ENCODE data around the gene MAPK8IP3.

MAPK8IP3 gene

GRCh38 chr16:1741553-1742165 is 35.7 kb downstream of the MAPK8IP3 start:
- no peak for DNase-seq (ENCODE audit: low read depth in 3 of 3)

DNA sequence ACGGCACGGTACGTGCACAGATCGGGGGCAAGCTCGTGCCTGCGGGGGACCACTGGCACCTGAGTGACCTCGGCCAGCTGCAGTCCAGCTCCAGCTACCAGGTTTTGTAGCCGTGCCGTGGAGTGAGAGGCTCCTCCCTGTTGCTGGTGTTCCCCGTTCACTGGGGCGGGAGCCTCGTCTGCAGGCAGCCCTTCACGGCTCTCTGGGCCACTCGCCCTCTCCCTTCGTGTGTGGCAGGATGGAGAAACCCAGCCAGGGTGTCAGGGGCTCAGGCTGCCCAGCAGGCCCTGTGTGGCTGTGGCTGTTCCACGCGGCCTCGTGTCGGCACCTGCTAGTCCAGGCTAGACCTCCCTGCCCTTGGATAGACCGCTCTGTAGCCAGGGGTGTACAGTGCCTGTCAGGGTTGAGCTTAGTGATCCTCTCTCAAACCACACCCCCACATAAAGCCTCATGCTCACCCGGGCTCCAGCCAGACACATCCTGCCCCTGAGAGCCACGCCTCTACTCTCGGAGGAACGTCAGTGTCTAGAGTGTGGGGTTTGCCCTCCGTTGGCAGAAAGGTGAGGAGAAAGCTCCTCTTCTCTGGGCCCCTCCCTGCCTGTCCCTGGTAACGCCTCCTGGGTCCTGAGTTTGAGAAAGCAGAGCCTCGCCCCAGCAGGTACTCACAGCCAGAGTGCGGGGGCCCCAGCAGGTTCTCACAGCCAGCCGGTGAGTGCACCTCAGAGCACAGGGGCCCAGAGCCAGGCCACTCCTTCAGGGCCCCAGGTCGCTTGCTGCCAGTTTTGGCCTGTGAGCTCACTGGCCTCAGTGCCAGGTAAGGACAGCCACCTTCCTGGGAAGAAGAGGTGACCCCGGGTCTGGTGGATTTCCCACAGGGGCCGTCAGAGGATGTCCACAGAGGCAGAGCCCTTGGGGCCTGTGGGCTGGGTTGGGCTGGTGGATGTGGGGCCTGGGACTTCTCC is 37.7 kb downstream of the MAPK8IP3 start:
- DNase-seq (ENCODE audit: low read depth in 3 of 3) = no peak

- no peak for DNase-seq (ENCODE audit: low read depth in 3 of 3)
Observed at GRCh38 chr16:1744338-1744840, 38.4 kb downstream of the MAPK8IP3 start.

DNA sequence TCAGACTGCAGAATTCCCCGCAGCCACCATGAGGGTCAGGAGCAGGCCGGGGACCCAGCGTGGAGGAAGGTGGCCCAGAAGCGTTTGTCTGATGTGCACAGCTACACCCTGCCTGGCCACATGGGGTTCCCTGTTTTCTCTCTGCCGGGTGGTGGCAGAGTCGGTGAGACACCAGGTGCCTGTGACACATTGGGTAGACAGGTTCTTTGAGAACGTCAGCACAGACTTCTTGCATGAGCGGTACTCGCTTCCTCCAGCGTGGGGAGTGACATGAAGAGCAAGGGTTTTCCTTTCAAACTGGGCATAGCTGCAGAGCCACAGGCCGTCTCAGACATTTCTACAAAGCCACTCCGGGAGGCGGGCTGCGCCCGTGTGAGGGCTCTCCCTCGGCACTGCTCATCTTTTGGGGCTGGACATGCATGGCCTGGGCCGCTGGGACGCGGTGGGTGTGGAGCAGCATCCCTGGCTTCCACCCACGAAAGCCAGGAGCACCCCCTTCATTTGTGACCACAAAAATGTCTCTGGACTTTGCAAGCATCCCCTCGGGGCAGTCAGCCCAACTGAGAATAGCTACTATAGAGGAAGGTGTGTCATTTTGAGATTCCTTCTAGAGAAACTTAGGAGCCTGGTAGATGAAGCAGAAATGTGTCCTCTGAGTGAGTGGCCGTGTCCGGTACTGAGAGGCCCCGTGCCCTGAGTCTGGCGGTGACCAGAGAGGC is 39.3 kb downstream of the MAPK8IP3 start:
- DNase-seq (ENCODE audit: low read depth in 3 of 3) = no peak

DNA sequence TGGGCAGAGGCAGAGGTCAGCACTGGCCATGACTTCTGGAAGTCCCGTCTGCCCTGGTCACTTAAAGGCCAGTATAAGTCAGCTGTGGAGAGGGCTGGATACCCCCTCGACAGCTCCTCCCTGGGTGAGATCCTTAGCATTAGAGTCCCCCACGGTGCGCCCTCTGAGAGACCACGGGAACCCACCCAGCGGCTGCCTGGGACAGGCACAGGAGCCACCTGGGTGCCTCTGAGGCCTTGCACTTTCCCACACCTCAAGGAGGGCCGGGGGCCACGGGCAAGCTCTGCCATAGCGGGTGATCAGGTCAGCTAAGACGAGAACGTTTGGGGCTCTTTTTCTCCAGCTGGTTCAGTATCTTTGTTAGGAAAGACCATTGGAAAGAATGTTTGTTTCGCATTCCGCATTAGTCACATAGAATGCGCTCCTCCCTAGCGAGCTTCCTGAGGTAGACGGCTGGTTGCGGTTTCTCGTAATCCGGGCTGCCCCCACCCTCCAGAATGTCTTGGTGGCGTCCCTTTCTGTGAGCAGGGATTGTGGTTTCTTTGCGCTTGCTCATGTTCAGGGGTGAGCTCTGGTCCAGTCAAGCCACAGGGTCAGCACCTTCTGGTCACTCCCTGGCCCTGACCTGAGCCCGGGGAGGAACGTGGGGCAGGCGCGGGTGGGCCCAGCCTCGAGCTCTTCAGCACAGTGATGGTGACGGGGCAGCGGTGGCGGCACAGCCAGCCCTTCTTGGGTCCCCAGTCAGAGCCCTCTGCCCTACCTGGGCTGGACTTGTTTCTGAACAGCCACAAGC is 40.1 kb downstream of the MAPK8IP3 start:
- no peak for DNase-seq (ENCODE audit: low read depth in 3 of 3)

- DNase-seq (ENCODE audit: low read depth in 3 of 3) = no peak
Observed at GRCh38 chr16:1746693-1747195, 40.7 kb downstream of the MAPK8IP3 start.

- no peak for DNase-seq (ENCODE audit: low read depth in 3 of 3)
Observed at GRCh38 chr16:1747934-1748333, 41.9 kb downstream of the MAPK8IP3 start.

DNA sequence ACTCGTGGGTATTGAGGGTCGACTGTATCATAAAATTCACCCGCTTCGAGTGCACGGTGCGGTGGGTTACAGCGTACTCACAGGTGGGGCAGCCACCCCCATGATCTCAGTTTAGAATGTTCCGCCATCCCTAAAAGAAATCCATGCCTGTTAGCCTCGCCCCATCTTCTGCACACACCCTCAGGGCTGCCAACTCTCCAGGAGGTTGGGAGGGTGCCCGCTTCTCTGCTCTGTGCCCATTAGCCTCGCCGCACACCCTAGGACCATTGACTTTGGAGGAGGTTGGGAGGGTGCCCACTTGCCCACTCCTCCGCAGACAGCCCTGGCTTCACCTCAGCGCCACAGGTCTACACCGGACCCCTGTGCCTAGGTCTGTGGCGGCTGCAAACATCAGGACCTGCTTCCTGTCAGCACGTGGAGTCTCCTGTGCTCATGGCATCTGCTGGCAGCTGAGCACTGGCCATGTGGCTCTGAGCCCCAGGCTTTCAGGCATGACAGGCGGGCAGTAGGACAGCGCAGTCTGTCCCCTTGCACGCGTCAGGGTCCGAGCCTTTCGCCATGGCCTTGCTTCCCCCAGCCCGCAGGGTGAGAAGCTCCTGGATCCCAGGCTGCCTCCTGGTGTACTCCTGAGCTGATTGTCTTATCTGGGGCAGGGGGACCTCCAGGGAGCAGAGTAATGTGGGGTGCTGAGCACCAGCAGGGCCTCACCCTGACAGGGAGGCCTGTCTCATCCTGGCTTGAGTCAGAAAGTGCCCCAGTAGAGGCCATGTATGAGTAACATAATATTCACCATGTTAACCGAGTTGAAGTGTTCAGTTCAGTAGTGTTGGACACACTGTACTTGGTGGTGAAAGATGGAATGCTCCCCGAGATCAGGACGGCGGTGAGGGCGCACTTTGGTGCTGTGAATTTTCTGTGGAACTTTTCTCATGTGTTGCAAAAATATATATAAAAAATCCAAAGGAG is 43.4 kb downstream of the MAPK8IP3 start:
- no peak for DNase-seq (ENCODE audit: low read depth in 3 of 3)

DNA sequence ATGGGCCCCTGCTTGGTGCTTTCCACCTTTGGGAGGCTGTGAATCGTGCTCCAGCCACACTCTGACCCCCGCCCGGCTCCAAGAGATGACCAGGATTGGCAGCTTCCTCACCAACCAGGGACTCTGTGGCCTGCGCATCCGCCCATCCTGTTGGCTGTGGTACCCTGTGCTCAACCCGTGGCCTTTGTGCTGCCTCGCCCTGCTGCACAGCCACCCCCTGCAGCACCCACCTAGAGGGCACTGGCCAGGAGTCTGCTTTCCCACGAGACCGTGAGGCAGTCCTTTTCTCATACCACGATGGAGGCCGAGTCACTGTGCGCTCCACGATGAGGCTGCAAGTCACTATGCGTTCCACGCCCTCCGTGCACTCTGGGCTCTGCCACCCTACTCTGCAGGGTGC is 46.0 kb downstream of the MAPK8IP3 start:
- no peak for DNase-seq (ENCODE audit: low read depth in 3 of 3)

- DNase-seq (ENCODE audit: low read depth in 3 of 3) = no peak
Observed at GRCh38 chr16:1752853-1753252, 46.9 kb downstream of the MAPK8IP3 start.

DNA sequence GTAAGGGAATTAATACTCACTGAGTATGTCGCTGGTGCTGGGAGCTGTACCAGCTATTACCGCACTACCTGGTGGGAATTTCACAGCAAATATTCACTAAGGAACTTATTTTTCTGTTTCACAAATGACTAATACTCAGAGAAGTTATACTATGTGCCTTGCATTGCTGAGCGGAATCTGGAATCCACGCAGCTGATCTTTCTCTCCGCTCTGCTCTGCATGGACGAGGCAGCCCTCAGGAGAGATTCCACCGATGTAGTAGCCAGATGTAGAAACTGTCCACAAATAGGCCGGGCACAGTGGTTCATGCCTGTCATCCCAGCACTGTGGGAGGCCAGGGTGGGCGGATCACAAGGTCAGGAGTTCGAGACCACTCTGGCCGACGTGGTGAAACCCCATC is 48.2 kb downstream of the MAPK8IP3 start:
- DNase-seq (ENCODE audit: low read depth in 3 of 3) = no peak

DNA sequence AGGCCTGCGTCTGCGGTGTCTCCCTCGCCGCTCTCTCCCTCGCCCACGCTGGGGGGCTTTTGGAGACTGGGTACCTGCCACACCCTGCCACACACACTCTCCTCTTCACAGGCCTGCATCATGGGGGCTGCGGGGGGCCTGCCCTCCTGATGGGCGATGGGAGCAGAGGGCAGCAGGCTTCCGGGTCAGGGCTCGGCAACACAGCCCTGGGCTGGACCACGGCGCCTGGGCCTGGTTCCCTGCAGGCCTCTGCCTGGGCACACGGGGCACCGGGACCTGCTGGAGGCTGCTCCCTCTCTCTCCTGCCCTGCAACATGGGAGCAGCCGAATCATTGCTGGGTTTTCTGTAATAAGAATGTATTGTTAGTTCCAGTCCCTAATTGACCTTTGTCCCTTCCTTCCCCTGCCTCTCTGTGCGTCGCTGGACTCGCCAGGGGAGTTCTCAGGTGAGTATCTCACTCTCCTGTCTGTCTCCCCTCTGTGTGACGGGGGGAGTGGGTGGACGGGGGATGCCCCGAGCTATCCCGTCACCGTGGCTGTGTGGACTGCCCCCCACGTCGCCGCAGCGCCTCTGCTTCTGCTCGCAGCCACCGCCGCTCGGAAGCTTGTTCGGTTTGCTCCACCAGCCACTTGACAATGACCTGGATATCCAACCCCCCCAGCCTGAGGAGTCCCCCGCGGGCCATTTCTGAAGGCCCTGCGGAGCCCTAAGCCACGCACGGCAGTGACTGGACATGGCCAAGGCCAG is 51.9 kb downstream of the MAPK8IP3 start:
- DNase-seq (ENCODE audit: low read depth in 3 of 3) = no peak

DNA sequence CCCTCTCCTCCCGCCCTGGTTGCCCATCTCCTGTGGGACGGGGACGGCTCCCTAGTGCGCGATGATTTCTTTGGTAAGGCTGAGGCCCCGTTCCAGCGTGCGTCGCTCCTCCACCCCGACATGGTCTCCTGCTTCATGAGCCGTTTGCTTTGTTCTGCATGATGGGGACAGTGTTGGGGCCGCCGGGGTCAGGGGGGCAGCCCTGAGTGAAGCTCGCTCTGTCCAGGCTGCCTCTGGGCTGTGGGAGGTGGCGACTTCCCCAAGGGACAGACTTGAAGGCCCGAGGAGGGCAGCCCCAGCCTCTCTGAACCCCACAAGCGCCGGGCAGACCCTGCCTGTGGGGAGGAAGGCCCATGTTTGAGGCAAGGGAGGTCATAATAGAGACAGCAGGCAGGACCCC is 52.9 kb downstream of the MAPK8IP3 start:
- DNase-seq (ENCODE audit: low read depth in 3 of 3) = no peak

DNA sequence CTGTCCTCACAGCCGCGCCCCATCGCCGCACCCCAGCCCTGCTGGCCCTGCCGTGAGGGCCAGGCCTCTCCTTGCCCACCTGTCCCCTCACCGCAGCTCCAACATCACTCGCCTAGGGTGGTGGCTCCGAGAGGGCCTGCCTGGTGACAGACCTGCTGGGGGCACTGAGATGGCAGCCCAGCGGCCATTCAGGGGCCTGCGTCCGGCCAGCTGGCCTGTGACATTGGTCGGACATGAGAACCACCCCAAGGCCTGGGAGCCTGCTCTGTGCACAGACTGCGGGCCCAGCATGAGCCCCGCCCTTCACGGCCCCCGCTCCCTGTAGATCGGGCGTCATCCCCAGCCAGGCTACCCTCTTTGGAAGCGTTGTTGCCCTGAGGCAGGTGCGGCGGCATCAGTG is 53.5 kb downstream of the MAPK8IP3 start:
- no peak for DNase-seq (ENCODE audit: low read depth in 3 of 3)

DNA sequence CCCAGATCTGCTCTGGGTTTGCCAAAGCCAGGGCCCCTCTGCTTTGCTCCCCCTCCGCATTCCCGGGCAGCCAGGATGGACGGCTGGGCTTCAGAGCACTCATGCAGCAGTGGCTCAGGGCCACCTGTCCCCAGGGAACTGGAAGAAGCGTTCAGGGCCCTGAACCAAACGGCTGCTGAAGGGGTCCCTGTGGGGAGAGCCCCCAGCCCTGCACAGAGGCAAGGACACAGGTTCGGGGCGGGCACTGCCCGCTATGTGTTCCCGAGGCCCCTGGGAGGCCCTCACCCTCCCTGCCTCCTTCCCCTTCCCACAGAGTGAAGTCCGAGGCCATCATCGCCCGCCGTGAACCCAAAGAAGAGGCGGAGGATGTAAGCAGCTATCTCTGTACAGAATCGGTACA is 54.9 kb downstream of the MAPK8IP3 start:
- DNase-seq (ENCODE audit: low read depth in 3 of 3) = no peak

DNA sequence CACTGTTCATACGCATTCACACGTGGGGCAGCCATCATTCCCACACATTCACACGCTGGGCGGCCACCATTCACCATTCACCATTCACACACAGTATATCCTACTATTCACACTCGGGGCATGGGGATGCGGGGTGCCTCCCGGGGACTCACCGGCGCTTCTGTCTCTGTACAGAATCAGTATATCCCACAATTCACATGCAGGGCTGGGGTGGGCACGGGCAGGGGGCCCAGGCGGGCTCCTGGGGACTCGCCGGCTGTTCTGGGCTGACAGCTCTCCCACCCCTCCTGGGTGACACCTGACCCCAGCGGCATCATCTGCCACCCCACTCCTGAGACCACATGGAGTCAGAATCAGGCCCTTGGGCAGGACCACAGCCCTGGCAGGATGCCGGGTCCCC is 55.8 kb downstream of the MAPK8IP3 start:
- no peak for DNase-seq (ENCODE audit: low read depth in 3 of 3)

- DNase-seq (ENCODE audit: low read depth in 3 of 3) = no peak
Observed at GRCh38 chr16:1762196-1762878, 56.3 kb downstream of the MAPK8IP3 start.

- DNase-seq (ENCODE audit: low read depth in 3 of 3) = no peak
Observed at GRCh38 chr16:1762879-1763520, 57.0 kb downstream of the MAPK8IP3 start.
